Spinal cord (tissue), 10 donors: ENCODE measurements around the gene PATL2. TPM values are rescaled to one million over a fixed set of nuclear protein-coding genes. Genes with fewer than 3 reads are reported as not detected.

Experiments
- DNase-seq, 6 donors: peaks; one replicate each; pipeline versions ENCODE4 v3.0.0 to v3.0.0-alpha.2; 2013 to 2015; ENCODE audit warnings: low spot score in 6 of 6, low read depth in 4 of 6
- H3K27ac ChIP-seq: one replicate; pipeline ENCODE4 v1.5.1; 2013; ENCODE audit warnings: low read depth, low read length, control low read depth
- H3K27me3 ChIP-seq: one replicate; pipeline ENCODE4 v1.6.1; 2013; ENCODE audit warnings: low read length; ENCODE audit not compliant: control insufficient read depth, insufficient read depth
- H3K36me3 ChIP-seq: one replicate; pipeline ENCODE4 v1.6.1; 2013; ENCODE audit warnings: low read length; ENCODE audit not compliant: control insufficient read depth, insufficient read depth
- H3K4me1 ChIP-seq: one replicate; pipeline ENCODE4 v1.6.1; 2013; ENCODE audit warnings: low read length; ENCODE audit not compliant: control insufficient read depth, insufficient read depth
- H3K4me3 ChIP-seq: one replicate; pipeline ENCODE4 v1.5.1; 2013; ENCODE audit warnings: low read depth, low read length, control low read depth
- H3K9me3 ChIP-seq: one replicate; pipeline ENCODE4 v1.6.1; 2013; ENCODE audit warnings: low read length; ENCODE audit not compliant: control insufficient read depth, insufficient read depth
- WGBS: methylation state at CpG from one replicate; pipeline ENCODE4 v1.1.5; 2013; ENCODE audit warnings: missing lambda C conversion rate; ENCODE audit not compliant: insufficient coverage; 5-methylcytosine and 5-hydroxymethylcytosine counted together
- polyA plus RNA-seq, 2 donors: library from polyadenylated mRNA; unstranded; fragments of 120-200 nt; gene quantifications; one replicate each; pipeline ENCODE4 v1.2.1, GENCODE V29; 2013; ENCODE audit not compliant: insufficient read length in 2 of 2
- total RNA-seq, 2 donors: library from RNA; depleted of rRNA in 1 of 2; stranded (reverse); fragments of 120-200 nt in 1 of 2; fragments of >200 nt in 1 of 2; gene quantifications; one replicate each; pipeline versions ENCODE4 v1.2.3 to v1.2.4, GENCODE V29; 2013 to 2014
- donor health status: healthy.

Gene PATL2
- total and polyA plus RNA-seq, 4 donors: 0.38 to 2.0 (median 0.71) TPM

GRCh38 chr15:44657378-44657777 is 53.7 kb downstream of the PATL2 start:
- H3K36me3 ChIP-seq: peaks cover 15% of the 10 kb centered on the region
- H3K4me3 ChIP-seq: no peak overlapping the region
- peaks cover 3% of the 10 kb centered on the region for H3K4me1 ChIP-seq
- no peak for DNase-seq
- no peak overlapping the region for H3K27ac ChIP-seq
- H3K9me3 ChIP-seq: no peaks in the 10 kb centered on the region
- no peaks in the 10 kb centered on the region for H3K27me3 ChIP-seq

GRCh38 chr15:44656913-44657312 is 54.2 kb downstream of the PATL2 start:
- H3K4me1 ChIP-seq: no peaks in the 10 kb centered on the region
- H3K36me3 ChIP-seq: peaks cover 15% of the 10 kb centered on the region
- no peak overlapping the region for H3K4me3 ChIP-seq
- no peak overlapping the region for H3K27ac ChIP-seq
- 100% methylated on average over 1 of the region's 3 CpGs for WGBS
- no peaks in the 10 kb centered on the region for H3K27me3 ChIP-seq
- H3K9me3 ChIP-seq: no peaks in the 10 kb centered on the region
- no peak for DNase-seq

DNA sequence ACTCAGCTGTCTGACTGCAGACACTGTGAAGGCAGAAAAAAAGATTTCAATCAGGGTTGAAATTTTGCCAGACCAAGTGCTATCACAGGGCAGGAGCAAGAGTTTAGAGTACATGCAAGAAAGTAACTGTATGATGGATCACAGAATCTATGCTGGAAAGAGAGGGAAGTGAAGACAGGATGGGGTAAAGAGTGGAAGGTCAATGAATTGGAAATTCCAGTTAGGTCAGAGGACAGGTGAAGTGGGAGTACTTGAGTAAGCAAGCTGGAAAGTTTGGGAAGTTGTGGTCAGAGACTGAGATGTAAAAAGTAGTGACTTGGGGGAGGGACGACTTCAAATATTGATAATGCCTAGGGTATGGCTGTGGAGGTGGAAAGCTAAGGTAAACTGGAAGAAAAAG is 54.8 kb downstream of the PATL2 start:
- no peak for DNase-seq
- Histone ChIP-seq H3K4me1 (no peaks in the 10 kb centered on the region), H3K9me3 (no peaks in the 10 kb centered on the region), H3K4me3 (no peak overlapping the region), H3K27me3 (no peaks in the 10 kb centered on the region), H3K36me3 (peaks cover 17% of the 10 kb centered on the region), H3K27ac (no peak overlapping the region)
- 100% methylated on average over 1 of the region's 1 CpG for WGBS

DNA sequence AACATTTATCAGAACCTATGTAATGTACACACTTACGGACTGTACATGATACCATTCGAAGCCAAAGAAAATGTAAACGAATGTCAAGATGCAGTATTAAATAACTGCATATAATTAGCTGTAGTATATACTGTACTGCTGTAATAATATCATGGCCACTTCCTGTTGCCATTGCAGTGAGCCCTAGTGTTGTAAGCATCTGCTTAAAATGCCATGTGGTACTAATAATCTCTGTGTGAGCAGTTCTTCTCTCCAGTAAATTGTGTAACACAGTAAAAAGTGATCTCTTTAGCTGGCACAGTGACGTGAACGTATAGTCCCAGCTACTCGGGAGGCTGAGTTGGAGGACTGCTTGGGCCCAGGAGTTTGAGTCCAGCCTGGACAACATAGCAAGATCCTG is 56.3 kb downstream of the PATL2 start:
- Histone ChIP-seq H3K4me3 (no peak overlapping the region), H3K36me3 (peaks cover 28% of the 10 kb centered on the region), H3K27me3 (no peaks in the 10 kb centered on the region), H3K27ac (no peak overlapping the region), H3K9me3 (no peaks in the 10 kb centered on the region), H3K4me1 (no peaks in the 10 kb centered on the region)
- WGBS: no CpG with 5 or more reads among the region's 6 CpGs
- no peak for DNase-seq

DNA sequence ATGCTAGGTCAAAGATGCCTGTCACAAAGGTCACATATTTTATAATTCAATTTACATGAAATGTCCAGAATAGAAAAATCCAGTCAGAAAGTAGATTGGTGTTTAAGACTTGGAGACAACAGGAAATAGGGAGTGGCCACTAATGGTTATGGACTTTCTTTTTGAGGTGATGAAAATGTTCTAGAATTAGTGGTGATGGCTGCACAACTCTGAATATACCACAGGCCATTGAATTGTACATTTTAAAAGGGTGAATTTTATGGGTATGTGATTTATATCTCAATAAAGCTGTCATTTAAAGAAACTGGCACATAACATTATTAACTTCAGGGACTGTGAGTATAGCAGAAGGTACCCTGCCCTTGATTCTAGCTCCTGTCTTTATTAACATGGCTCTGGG is 63.5 kb downstream of the PATL2 start:
- no peaks in the 10 kb centered on the region for H3K4me1 ChIP-seq
- H3K27ac ChIP-seq: no peak overlapping the region
- H3K27me3 ChIP-seq: no peaks in the 10 kb centered on the region
- H3K9me3 ChIP-seq: no peaks in the 10 kb centered on the region
- H3K4me3 ChIP-seq: no peak overlapping the region
- no peak for DNase-seq
- H3K36me3 ChIP-seq: peaks cover 31% of the 10 kb centered on the region

DNA sequence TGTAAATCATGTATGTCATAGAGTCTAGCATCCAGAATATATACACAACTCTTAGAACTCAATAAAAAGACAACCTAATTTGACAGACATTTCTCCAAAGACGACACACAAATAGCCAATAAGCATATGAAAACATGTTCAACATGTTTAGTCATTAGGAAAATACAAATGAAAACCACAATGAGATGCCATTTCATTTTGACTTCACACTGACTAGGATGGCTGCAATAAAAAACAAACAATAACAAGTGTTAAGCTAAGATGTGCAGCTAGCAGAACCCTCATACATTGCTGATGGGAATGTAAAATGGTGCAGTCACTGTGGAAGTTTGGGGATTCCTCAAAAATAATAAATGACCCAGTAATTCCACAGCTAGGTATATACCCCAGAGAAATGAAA is 64.1 kb downstream of the PATL2 start:
- no CpG with 5 or more reads among the region's 1 CpG for WGBS
- Histone ChIP-seq H3K4me3 (no peak overlapping the region), H3K27me3 (no peaks in the 10 kb centered on the region), H3K36me3 (peaks cover 31% of the 10 kb centered on the region), H3K4me1 (no peaks in the 10 kb centered on the region), H3K9me3 (no peaks in the 10 kb centered on the region), H3K27ac (no peak overlapping the region)
- no peak for DNase-seq

DNA sequence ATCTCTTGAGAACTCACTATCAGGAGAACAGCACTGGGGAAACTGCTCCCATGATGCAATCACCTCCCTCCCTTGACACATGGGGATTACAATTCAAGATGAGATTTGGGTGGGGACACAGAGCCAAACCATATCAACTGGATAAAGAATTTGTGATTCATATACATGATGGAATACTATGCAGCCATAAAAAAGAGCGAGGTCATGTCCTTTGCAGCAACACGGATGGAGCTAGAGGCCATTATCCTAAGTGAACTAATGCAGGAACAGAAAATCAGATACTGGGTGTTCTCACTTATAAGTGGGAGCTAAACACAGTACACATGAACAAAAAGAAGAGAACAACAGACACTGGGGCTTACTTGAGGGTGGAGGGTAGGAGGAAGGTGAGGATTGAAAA is 64.7 kb downstream of the PATL2 start:
- WGBS: no CpG with 5 or more reads among the region's 2 CpGs
- Histone ChIP-seq H3K4me3 (no peak overlapping the region), H3K27ac (no peak overlapping the region), H3K36me3 (peaks cover 31% of the 10 kb centered on the region), H3K27me3 (no peaks in the 10 kb centered on the region), H3K9me3 (no peaks in the 10 kb centered on the region), H3K4me1 (no peaks in the 10 kb centered on the region)
- no peak for DNase-seq

GRCh38 chr15:44641651-44642050 is 69.5 kb downstream of the PATL2 start:
- Histone ChIP-seq H3K36me3 (peaks cover 22% of the 10 kb centered on the region), H3K27ac (no peak overlapping the region), H3K27me3 (no peaks in the 10 kb centered on the region), H3K4me1 (no peaks in the 10 kb centered on the region), H3K4me3 (no peak overlapping the region), H3K9me3 (no peaks in the 10 kb centered on the region)
- no peak for DNase-seq
- no CpG with 5 or more reads among the region's 4 CpGs for WGBS

- no peak overlapping the region for H3K27ac ChIP-seq
- H3K4me1 ChIP-seq: no peaks in the 10 kb centered on the region
- peaks cover 43% of the 10 kb centered on the region for H3K36me3 ChIP-seq
- no peak for DNase-seq
- WGBS: 100% methylated on average over 1 of the region's 1 CpG
- no peaks in the 10 kb centered on the region for H3K9me3 ChIP-seq
- no peak overlapping the region for H3K4me3 ChIP-seq
- no peaks in the 10 kb centered on the region for H3K27me3 ChIP-seq
Observed at GRCh38 chr15:44636976-44637375, 74.1 kb downstream of the PATL2 start.

GRCh38 chr15:44633603-44634002 is 77.5 kb downstream of the PATL2 start:
- H3K27ac ChIP-seq: no peak overlapping the region
- no peaks in the 10 kb centered on the region for H3K9me3 ChIP-seq
- H3K27me3 ChIP-seq: no peaks in the 10 kb centered on the region
- peaks cover 49% of the 10 kb centered on the region for H3K36me3 ChIP-seq
- WGBS: 100% methylated on average over 1 of the region's 5 CpGs
- DNase-seq: no peak
- no peak overlapping the region for H3K4me3 ChIP-seq
- no peaks in the 10 kb centered on the region for H3K4me1 ChIP-seq
